HG03457 (cell line): ENCODE data around the gene CIC.
A peak's percentile ranks its signal among the peaks of the same experiment; 100 is the strongest.

Experiments
- ATAC-seq: cut with Tn5 transposase; IDR thresholded peaks from one replicate; pipeline ENCODE4 v1.9.1; 2021; ENCODE audit warnings: moderate number of reproducible peaks; ENCODE audit not compliant: unreplicated experiment

CIC gene

GRCh38 chr19:42275103-42275502 lies 6.1 kb downstream of the CIC start:
- ATAC-seq = no peak

- ATAC-seq = no peak
These were observed 6.5 kb downstream of the CIC start for GRCh38 chr19:42275517-42275916.

- ATAC-seq = no peak
These were observed 7.2 kb downstream of the CIC start for GRCh38 chr19:42276284-42276683.

- ATAC-seq = no peak
These were observed 7.8 kb downstream of the CIC start for GRCh38 chr19:42276821-42277220.

- ATAC-seq = no peak
These were observed 8.9 kb downstream of the CIC start for GRCh38 chr19:42277821-42278451.

GRCh38 chr19:42278452-42279154 lies 9.6 kb downstream of the CIC start:
- no peak for ATAC-seq

GRCh38 chr19:42279155-42279901 lies 10.3 kb downstream of the CIC start:
- ATAC-seq = no peak

- ATAC-seq = peak; percentile 32
These were observed 11.1 kb downstream of the CIC start for GRCh38 chr19:42279902-42280814.

GRCh38 chr19:42280815-42281145 lies 11.7 kb downstream of the CIC start:
- ATAC-seq = no peak

GRCh38 chr19:42281146-42281826 lies 12.2 kb downstream of the CIC start:
- no peak for ATAC-seq

GRCh38 chr19:42281827-42282762 lies 13.0 kb downstream of the CIC start:
- ATAC-seq = no peak

GRCh38 chr19:42282819-42283187 lies 13.8 kb downstream of the CIC start:
- ATAC-seq = no peak

GRCh38 chr19:42283188-42284065 lies 14.4 kb downstream of the CIC start:
- peak; percentile 30 for ATAC-seq

GRCh38 chr19:42284066-42284501 lies 15.0 kb downstream of the CIC start:
- ATAC-seq = peak; percentile 19

- no peak for ATAC-seq
These were observed 15.7 kb downstream of the CIC start for GRCh38 chr19:42284591-42285341.

- no peak for ATAC-seq
These were observed 16.5 kb downstream of the CIC start for GRCh38 chr19:42285541-42285941.

GRCh38 chr19:42285988-42286348 lies 16.9 kb downstream of the CIC start:
- ATAC-seq = no peak
